ENCODE measurements around the gene PTPRG. TPM values are rescaled to one million over a fixed set of nuclear protein-coding genes. Genes with fewer than 3 reads are reported as not detected.

PTPRG gene
- total RNA-seq, 2 experiments from 2014 or later: 0.03 to 0.05 TPM

- ChIA-PET CTCF (no interaction called here), POLR2A (no interaction called here)
- Mint-ChIP-seq H3K36me3 (ENCODE audit: low read depth) (no peaks in the 10 kb centered on the region), H3K27ac (no peak overlapping the region), H3K9me3 (no peaks in the 10 kb centered on the region), H3K27me3 (peaks cover 6% of the 10 kb centered on the region), H3K4me3 (no peak overlapping the region), H3K4me1 (ENCODE audit: low read depth) (no peaks in the 10 kb centered on the region)
- H3K4me1 ChIP-seq (ENCODE audit: insufficient read depth, low read length): no peaks in the 10 kb centered on the region
- H3K9me3 ChIP-seq (ENCODE audit: control insufficient read depth in 1 of 2, insufficient read depth in 1 of 2, low read length in 2 of 2): no peaks in the 10 kb centered on the region
- no peak for ATAC-seq (ENCODE audit: poor library complexity)
- TF ChIP-seq, protein P1, sequence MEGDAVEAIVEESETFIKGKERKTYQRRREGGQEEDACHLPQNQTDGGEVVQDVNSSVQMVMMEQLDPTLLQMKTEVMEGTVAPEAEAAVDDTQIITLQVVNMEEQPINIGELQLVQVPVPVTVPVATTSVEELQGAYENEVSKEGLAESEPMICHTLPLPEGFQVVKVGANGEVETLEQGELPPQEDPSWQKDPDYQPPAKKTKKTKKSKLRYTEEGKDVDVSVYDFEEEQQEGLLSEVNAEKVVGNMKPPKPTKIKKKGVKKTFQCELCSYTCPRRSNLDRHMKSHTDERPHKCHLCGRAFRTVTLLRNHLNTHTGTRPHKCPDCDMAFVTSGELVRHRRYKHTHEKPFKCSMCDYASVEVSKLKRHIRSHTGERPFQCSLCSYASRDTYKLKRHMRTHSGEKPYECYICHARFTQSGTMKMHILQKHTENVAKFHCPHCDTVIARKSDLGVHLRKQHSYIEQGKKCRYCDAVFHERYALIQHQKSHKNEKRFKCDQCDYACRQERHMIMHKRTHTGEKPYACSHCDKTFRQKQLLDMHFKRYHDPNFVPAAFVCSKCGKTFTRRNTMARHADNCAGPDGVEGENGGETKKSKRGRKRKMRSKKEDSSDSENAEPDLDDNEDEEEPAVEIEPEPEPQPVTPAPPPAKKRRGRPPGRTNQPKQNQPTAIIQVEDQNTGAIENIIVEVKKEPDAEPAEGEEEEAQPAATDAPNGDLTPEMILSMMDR (IDR thresholded peaks at IDR 0.05): no peak
- DNase-seq: no peak
- H3K4me3 ChIP-seq (ENCODE audit: low read length): no peak overlapping the region
- no peaks in the 10 kb centered on the region for H3K36me3 ChIP-seq (ENCODE audit: insufficient read depth, low read length)
- H3K27me3 ChIP-seq (ENCODE audit: control insufficient read depth in 1 of 2, insufficient read depth in 2 of 2, low read length in 2 of 2): no peaks in the 10 kb centered on the region
- intact Hi-C loops (cut with DNase I, micrococcal nuclease): no loop called here
- no peak overlapping the region for H3K27ac ChIP-seq (ENCODE audit: low read depth in 1 of 2, low read length in 2 of 2)
Observed at GRCh38 chr3:62293051-62293780, 731.8 kb downstream of the PTPRG start.

DNA sequence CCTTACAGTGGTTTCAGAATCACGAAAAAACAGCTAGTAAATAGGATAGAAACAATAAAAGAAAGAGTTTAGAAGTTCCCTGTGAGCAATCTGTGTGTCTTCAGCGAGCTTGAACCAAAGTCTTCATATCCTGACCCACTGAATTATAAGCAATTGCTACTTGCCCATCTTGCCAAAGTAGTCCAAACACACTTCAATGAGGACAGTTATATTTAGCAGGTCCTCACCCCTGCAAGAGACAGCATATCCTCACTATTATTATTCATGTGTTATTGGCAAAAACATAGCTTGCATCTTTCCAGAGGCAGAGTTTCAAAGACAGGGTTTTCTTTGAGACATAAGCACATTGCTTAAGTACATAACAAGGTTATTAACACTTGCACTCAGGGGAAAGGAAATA is 734.2 kb downstream of the PTPRG start:
- no peak overlapping the region for H3K4me3 Mint-ChIP-seq
- POLR2A ChIA-PET: no interaction called here
- Histone ChIP-seq H3K4me1 (ENCODE audit: insufficient read depth, low read length) (no peaks in the 10 kb centered on the region), H3K36me3 (ENCODE audit: insufficient read depth, low read length) (no peaks in the 10 kb centered on the region), H3K4me3 (ENCODE audit: low read length) (no peak overlapping the region), H3K27ac (ENCODE audit: low read depth in 1 of 2, low read length in 2 of 2) (no peak overlapping the region), H3K9me3 (ENCODE audit: control insufficient read depth in 1 of 2, insufficient read depth in 1 of 2, low read length in 2 of 2) (no peaks in the 10 kb centered on the region), H3K27me3 (ENCODE audit: control insufficient read depth in 1 of 2, insufficient read depth in 2 of 2, low read length in 2 of 2) (no peaks in the 10 kb centered on the region)
- H3K27ac Mint-ChIP-seq: no peak overlapping the region
- no peaks in the 10 kb centered on the region for H3K4me1 Mint-ChIP-seq (ENCODE audit: low read depth)
- ATAC-seq (ENCODE audit: poor library complexity) (no peak), DNase-seq (no peak)
- CTCF ChIA-PET: no interaction called here
- intact Hi-C loops (cut with DNase I, micrococcal nuclease): no loop called here
- no peaks in the 10 kb centered on the region for H3K36me3 Mint-ChIP-seq (ENCODE audit: low read depth)
- TF ChIP-seq, protein P1 (IDR thresholded peaks at IDR 0.05): no peak
- H3K9me3 Mint-ChIP-seq: no peaks in the 10 kb centered on the region
- H3K27me3 Mint-ChIP-seq: peaks cover 10% of the 10 kb centered on the region

DNA sequence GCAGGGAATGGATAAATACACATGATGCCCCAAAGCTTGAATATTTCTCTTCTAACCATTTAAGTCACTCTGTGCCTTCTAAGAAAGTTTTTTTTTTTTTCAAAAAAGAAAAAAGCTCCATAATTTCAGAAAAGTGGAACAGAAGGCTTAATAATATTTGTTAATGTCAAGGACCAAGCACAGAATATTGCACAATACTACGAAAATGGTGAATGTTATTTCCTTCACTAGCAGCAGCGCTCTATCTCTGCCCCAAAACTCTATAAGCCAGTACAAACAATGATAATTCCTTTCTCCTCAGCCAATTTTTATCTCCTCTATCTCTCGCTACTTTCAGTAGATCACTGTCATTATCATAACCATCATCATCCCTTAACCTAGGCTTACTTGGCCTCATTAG is 739.2 kb downstream of the PTPRG start:
- CTCF ChIA-PET: no interaction called here
- H3K9me3 Mint-ChIP-seq: peaks cover 9% of the 10 kb centered on the region
- no peaks in the 10 kb centered on the region for H3K36me3 Mint-ChIP-seq (ENCODE audit: low read depth)
- Histone ChIP-seq H3K27me3 (ENCODE audit: control insufficient read depth in 1 of 2, insufficient read depth in 2 of 2, low read length in 2 of 2) (no peaks in the 10 kb centered on the region), H3K4me3 (ENCODE audit: low read length) (no peak overlapping the region), H3K9me3 (ENCODE audit: control insufficient read depth in 1 of 2, insufficient read depth in 1 of 2, low read length in 2 of 2) (peaks cover 5 to 12% of the 10 kb centered on the region in 2 experiments), H3K27ac (ENCODE audit: low read depth in 1 of 2, low read length in 2 of 2) (no peak overlapping the region), H3K4me1 (ENCODE audit: insufficient read depth, low read length) (no peaks in the 10 kb centered on the region), H3K36me3 (ENCODE audit: insufficient read depth, low read length) (no peaks in the 10 kb centered on the region)
- peaks cover 18% of the 10 kb centered on the region for H3K27me3 Mint-ChIP-seq
- POLR2A ChIA-PET: no interaction called here
- DNase-seq (no peak), ATAC-seq (ENCODE audit: poor library complexity) (no peak)
- H3K4me3 Mint-ChIP-seq: no peak overlapping the region
- no peak overlapping the region for H3K27ac Mint-ChIP-seq
- TF ChIP-seq, protein P1 (IDR thresholded peaks at IDR 0.05): no peak
- intact Hi-C loops (cut with DNase I, micrococcal nuclease): no loop called here
- no peaks in the 10 kb centered on the region for H3K4me1 Mint-ChIP-seq (ENCODE audit: low read depth)

Data from CD4-positive, alpha-beta T cell (primary cell).